Measurements from ENCODE around the gene NEMF. TPM values are rescaled to one million over a fixed set of nuclear protein-coding genes. Genes with fewer than 3 reads are reported as not detected.
"Not testable (repeated sequence)": the region's sequence is repeated elsewhere in the genome, so short reads cannot be mapped to it uniquely, and the experiment has no call there.

Gene NEMF
- polyA plus RNA-seq, 1 donor (not counting 4 experiments of a cell fraction or from before 2014, with no cell fraction given) = 55.1 TPM

DNA sequence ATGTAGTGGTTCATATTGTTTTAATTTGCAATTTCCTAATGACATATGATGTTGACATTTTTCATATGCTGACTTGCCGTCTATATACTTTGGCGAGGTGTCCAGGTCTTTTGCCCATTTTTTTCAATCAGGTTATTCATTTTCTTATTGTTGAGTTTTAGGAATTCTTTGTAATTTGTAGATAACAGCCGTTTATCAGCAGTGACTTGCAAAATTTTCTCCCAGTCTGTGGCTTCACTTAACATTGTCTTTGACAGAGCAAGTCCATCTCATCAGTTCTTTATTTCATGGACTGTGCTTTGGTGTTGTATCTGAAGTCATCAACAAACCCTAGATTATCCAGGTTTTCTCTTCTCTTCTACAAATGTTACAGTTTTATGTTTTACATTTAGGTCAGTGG lies 97.2 kb downstream of the NEMF start:
- H3K79me2 ChIP-seq (ENCODE audit: control insufficient read depth, insufficient read depth, low read length) = no peaks in the 10 kb centered on the region
- no peaks in the 10 kb centered on the region for H3K9me1 ChIP-seq (ENCODE audit: control insufficient read depth, extremely low read depth, insufficient read depth, low read length)
- no peak for DNase-seq (ENCODE audit: low read depth, low spot score)
- no peak overlapping the region for H3K9ac ChIP-seq (ENCODE audit: control insufficient read depth, extremely low read depth, insufficient read depth, low read length)
- dilution Hi-C loops (cut with MboI; ENCODE audit: extremely low pct_ligation_motif_present, low sequenced_read_pairs) = no loop called here
- H3K4me1 ChIP-seq (ENCODE audit: control insufficient read depth, extremely low read depth, insufficient read depth, low read length) = no peaks in the 10 kb centered on the region
- no peak overlapping the region for H3K4me3 ChIP-seq (ENCODE audit: control insufficient read depth in 2 of 3, extremely low read depth in 1 of 3, insufficient read depth in 2 of 3, low read depth in 1 of 3, low read length in 3 of 3)
- no peaks in the 10 kb centered on the region for H3K27me3 ChIP-seq (ENCODE audit: control insufficient read depth, extremely low read depth, insufficient read depth, low read length)
- H3K27ac ChIP-seq (ENCODE audit: control insufficient read depth, insufficient read depth, low read length) = no peak overlapping the region
- H3K9me3 ChIP-seq (ENCODE audit: control insufficient read depth, low read depth, low read length) = no peaks in the 10 kb centered on the region
- H3K4me2 ChIP-seq (ENCODE audit: control insufficient read depth, extremely low read depth, insufficient read depth, low read depth, low read length) = no peak overlapping the region
- H4K20me1 ChIP-seq (ENCODE audit: control insufficient read depth, extremely low read depth, insufficient read depth, low read length) = no peaks in the 10 kb centered on the region
- no peak overlapping the region for H2AFZ ChIP-seq (ENCODE audit: control insufficient read depth, low read length)
- no peaks in the 10 kb centered on the region for H3K36me3 ChIP-seq (ENCODE audit: control insufficient read depth in 2 of 2, extremely low read depth in 1 of 2, insufficient read depth in 2 of 2, low read length in 2 of 2)
- TF ChIP-seq EZH2 (IDR thresholded peaks at IDR 0.05; ENCODE audit: low read length) = no peak
- TF ChIP-seq, protein P1, sequence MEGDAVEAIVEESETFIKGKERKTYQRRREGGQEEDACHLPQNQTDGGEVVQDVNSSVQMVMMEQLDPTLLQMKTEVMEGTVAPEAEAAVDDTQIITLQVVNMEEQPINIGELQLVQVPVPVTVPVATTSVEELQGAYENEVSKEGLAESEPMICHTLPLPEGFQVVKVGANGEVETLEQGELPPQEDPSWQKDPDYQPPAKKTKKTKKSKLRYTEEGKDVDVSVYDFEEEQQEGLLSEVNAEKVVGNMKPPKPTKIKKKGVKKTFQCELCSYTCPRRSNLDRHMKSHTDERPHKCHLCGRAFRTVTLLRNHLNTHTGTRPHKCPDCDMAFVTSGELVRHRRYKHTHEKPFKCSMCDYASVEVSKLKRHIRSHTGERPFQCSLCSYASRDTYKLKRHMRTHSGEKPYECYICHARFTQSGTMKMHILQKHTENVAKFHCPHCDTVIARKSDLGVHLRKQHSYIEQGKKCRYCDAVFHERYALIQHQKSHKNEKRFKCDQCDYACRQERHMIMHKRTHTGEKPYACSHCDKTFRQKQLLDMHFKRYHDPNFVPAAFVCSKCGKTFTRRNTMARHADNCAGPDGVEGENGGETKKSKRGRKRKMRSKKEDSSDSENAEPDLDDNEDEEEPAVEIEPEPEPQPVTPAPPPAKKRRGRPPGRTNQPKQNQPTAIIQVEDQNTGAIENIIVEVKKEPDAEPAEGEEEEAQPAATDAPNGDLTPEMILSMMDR (optimal IDR thresholded peaks at IDR 0.05 in 1 of 3, IDR thresholded peaks at IDR 0.05 in 1 of 3, conservative IDR thresholded peaks at IDR 0.05 in 1 of 3; ENCODE audit: extremely low read depth in 1 of 3, insufficient read depth in 2 of 3, low read length in 3 of 3) = no peak
- no peak for FAIRE-seq

- H3K9me1 ChIP-seq (ENCODE audit: control insufficient read depth, extremely low read depth, insufficient read depth, low read length) = no peaks in the 10 kb centered on the region
- FAIRE-seq = no peak
- no peak overlapping the region for H3K4me2 ChIP-seq (ENCODE audit: control insufficient read depth, extremely low read depth, insufficient read depth, low read depth, low read length)
- no peaks in the 10 kb centered on the region for H3K36me3 ChIP-seq (ENCODE audit: control insufficient read depth in 2 of 2, extremely low read depth in 1 of 2, insufficient read depth in 2 of 2, low read length in 2 of 2)
- no peaks in the 10 kb centered on the region for H4K20me1 ChIP-seq (ENCODE audit: control insufficient read depth, extremely low read depth, insufficient read depth, low read length)
- no peaks in the 10 kb centered on the region for H3K9me3 ChIP-seq (ENCODE audit: control insufficient read depth, low read depth, low read length)
- H2AFZ ChIP-seq (ENCODE audit: control insufficient read depth, low read length) = no peak overlapping the region
- H3K4me1 ChIP-seq (ENCODE audit: control insufficient read depth, extremely low read depth, insufficient read depth, low read length) = no peaks in the 10 kb centered on the region
- DNase-seq (ENCODE audit: low read depth, low spot score) = no peak
- no peak for TF ChIP-seq EZH2 (IDR thresholded peaks at IDR 0.05; ENCODE audit: low read length)
- TF ChIP-seq, protein P1 (optimal IDR thresholded peaks at IDR 0.05 in 1 of 3, IDR thresholded peaks at IDR 0.05 in 1 of 3, conservative IDR thresholded peaks at IDR 0.05 in 1 of 3; ENCODE audit: extremely low read depth in 1 of 3, insufficient read depth in 2 of 3, low read length in 3 of 3) = no peak
- no peaks in the 10 kb centered on the region for H3K27me3 ChIP-seq (ENCODE audit: control insufficient read depth, extremely low read depth, insufficient read depth, low read length)
- dilution Hi-C loops (cut with MboI; ENCODE audit: extremely low pct_ligation_motif_present, low sequenced_read_pairs) = no loop called here
- H3K79me2 ChIP-seq (ENCODE audit: control insufficient read depth, insufficient read depth, low read length) = no peaks in the 10 kb centered on the region
- no peak overlapping the region for H3K27ac ChIP-seq (ENCODE audit: control insufficient read depth, insufficient read depth, low read length)
- H3K4me3 ChIP-seq (ENCODE audit: control insufficient read depth in 2 of 3, extremely low read depth in 1 of 3, insufficient read depth in 2 of 3, low read depth in 1 of 3, low read length in 3 of 3) = no peak overlapping the region
- H3K9ac ChIP-seq (ENCODE audit: control insufficient read depth, extremely low read depth, insufficient read depth, low read length) = no peak overlapping the region
Measured at GRCh38 chr14:49754570-49755097, 98.0 kb downstream of the NEMF start.

DNA sequence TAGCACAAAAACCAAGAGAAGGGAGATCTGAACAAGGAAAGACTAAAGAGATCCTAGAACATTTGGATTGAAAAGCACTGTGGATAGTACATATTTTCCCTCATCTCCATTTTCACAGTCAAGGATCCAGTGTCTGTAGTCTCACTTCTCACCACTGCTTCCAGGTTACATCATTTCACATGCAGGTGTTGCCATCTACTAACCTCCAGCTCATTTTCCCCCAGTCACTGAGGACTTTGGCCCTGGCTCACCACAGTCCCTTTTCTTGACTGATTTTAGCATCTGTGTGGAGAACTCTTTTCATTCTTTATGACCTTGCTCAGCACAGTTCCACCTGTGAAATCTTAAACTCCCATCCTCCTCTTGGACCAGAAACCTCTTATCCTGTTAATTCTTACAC lies 106.1 kb downstream of the NEMF start:
- H4K20me1 ChIP-seq (ENCODE audit: control insufficient read depth, extremely low read depth, insufficient read depth, low read length); dilution Hi-C loops (cut with MboI; ENCODE audit: extremely low pct_ligation_motif_present, low sequenced_read_pairs); H3K79me2 ChIP-seq (ENCODE audit: control insufficient read depth, insufficient read depth, low read length); H3K9me1 ChIP-seq (ENCODE audit: control insufficient read depth, extremely low read depth, insufficient read depth, low read length); H2AFZ ChIP-seq (ENCODE audit: control insufficient read depth, low read length); H3K9me3 ChIP-seq (ENCODE audit: control insufficient read depth, low read depth, low read length); H3K27me3 ChIP-seq (ENCODE audit: control insufficient read depth, extremely low read depth, insufficient read depth, low read length); H3K4me3 ChIP-seq (ENCODE audit: control insufficient read depth in 2 of 3, extremely low read depth in 1 of 3, insufficient read depth in 2 of 3, low read depth in 1 of 3, low read length in 3 of 3); H3K4me1 ChIP-seq (ENCODE audit: control insufficient read depth, extremely low read depth, insufficient read depth, low read length); H3K4me2 ChIP-seq (ENCODE audit: control insufficient read depth, extremely low read depth, insufficient read depth, low read depth, low read length); DNase-seq (ENCODE audit: low read depth, low spot score); H3K36me3 ChIP-seq (ENCODE audit: control insufficient read depth in 2 of 2, extremely low read depth in 1 of 2, insufficient read depth in 2 of 2, low read length in 2 of 2); H3K27ac ChIP-seq (ENCODE audit: control insufficient read depth, insufficient read depth, low read length); FAIRE-seq; H3K9ac ChIP-seq (ENCODE audit: control insufficient read depth, extremely low read depth, insufficient read depth, low read length): not testable (repeated sequence)

Data from keratinocyte (primary cell).